ENCODE data around the gene OR10H2.

Gene OR10H2

GRCh38 chr19:15717809-15718208, 10.0 kb upstream of the OR10H2 start:
- no peak for TF ChIP-seq CTCF (IDR thresholded peaks at IDR 0.05; ENCODE audit: insufficient read depth, low read length, poor library complexity, severe bottlenecking)
- H3K27me3 ChIP-seq (replicated peaks; ENCODE audit: control insufficient read depth, insufficient read depth, low read length), result no peaks in the 10 kb centered on the region; the same call in 1 of the 2 replicates
- H3K4me3 ChIP-seq (replicated peaks; ENCODE audit: low read depth, low read length), result no peak overlapping the region
- no peak for DNase-seq (ENCODE audit: extremely low read depth, insufficient read length)
- H3K36me3 ChIP-seq (ENCODE audit: control insufficient read depth, insufficient read depth, low read length), result no peaks in the 10 kb centered on the region

GRCh38 chr19:15721268-15721667, 6.6 kb upstream of the OR10H2 start:
- Histone ChIP-seq H3K27me3 (replicated peaks; ENCODE audit: control insufficient read depth, insufficient read depth, low read length) (no peaks in the 10 kb centered on the region; the same call in 1 of the 2 replicates), H3K36me3 (ENCODE audit: control insufficient read depth, insufficient read depth, low read length) (no peaks in the 10 kb centered on the region), H3K4me3 (replicated peaks; ENCODE audit: low read depth, low read length) (no peak overlapping the region)
- no peak for TF ChIP-seq CTCF (IDR thresholded peaks at IDR 0.05; ENCODE audit: insufficient read depth, low read length, poor library complexity, severe bottlenecking)
- DNase-seq (ENCODE audit: extremely low read depth, insufficient read length), result no peak

- no peaks in the 10 kb centered on the region for H3K27me3 ChIP-seq (replicated peaks; ENCODE audit: control insufficient read depth, insufficient read depth, low read length)
- no peak for DNase-seq (ENCODE audit: extremely low read depth, insufficient read length)
- no peak overlapping the region for H3K4me3 ChIP-seq (replicated peaks; ENCODE audit: low read depth, low read length)
- H3K36me3 ChIP-seq (ENCODE audit: control insufficient read depth, insufficient read depth, low read length), result no peaks in the 10 kb centered on the region
- TF ChIP-seq CTCF (IDR thresholded peaks at IDR 0.05; ENCODE audit: insufficient read depth, low read length, poor library complexity, severe bottlenecking), result no peak
Measured at GRCh38 chr19:15722956-15723355, 4.9 kb upstream of the OR10H2 start.

GRCh38 chr19:15730538-15730937, 2.7 kb downstream of the OR10H2 start:
- no peak for DNase-seq (ENCODE audit: extremely low read depth, insufficient read length)

GRCh38 chr19:15732388-15732787, 4.6 kb downstream of the OR10H2 start:
- no peaks in the 10 kb centered on the region for H3K36me3 ChIP-seq (ENCODE audit: control insufficient read depth, insufficient read depth, low read length)
- no peaks in the 10 kb centered on the region; the same call in 1 of the 2 replicates for H3K27me3 ChIP-seq (replicated peaks; ENCODE audit: control insufficient read depth, insufficient read depth, low read length)
- DNase-seq (ENCODE audit: extremely low read depth, insufficient read length), result no peak
- no peak overlapping the region for H3K4me3 ChIP-seq (replicated peaks; ENCODE audit: low read depth, low read length)
- TF ChIP-seq CTCF (IDR thresholded peaks at IDR 0.05; ENCODE audit: insufficient read depth, low read length, poor library complexity, severe bottlenecking), result no peak

More at GRCh38 chr19:15730538-15730937, 2.7 kb downstream of the OR10H2 start:
- no peaks in the 10 kb centered on the region; the same call in 1 of the 2 replicates for H3K27me3 ChIP-seq (replicated peaks; ENCODE audit: control insufficient read depth, insufficient read depth, low read length)
- H3K36me3 ChIP-seq (ENCODE audit: control insufficient read depth, insufficient read depth, low read length), result no peaks in the 10 kb centered on the region
- no peak for TF ChIP-seq CTCF (IDR thresholded peaks at IDR 0.05; ENCODE audit: insufficient read depth, low read length, poor library complexity, severe bottlenecking)
- no peak overlapping the region for H3K4me3 ChIP-seq (replicated peaks; ENCODE audit: low read depth, low read length)

- Histone ChIP-seq H3K27me3 (replicated peaks; ENCODE audit: control insufficient read depth, insufficient read depth, low read length) (no peaks in the 10 kb centered on the region; the same call in 1 of the 2 replicates), H3K4me3 (replicated peaks; ENCODE audit: low read depth, low read length) (no peak overlapping the region)
- TF ChIP-seq CTCF (IDR thresholded peaks at IDR 0.05; ENCODE audit: insufficient read depth, low read length, poor library complexity, severe bottlenecking), result no peak
Measured at GRCh38 chr19:15733895-15734294, 6.1 kb downstream of the OR10H2 start.

More at GRCh38 chr19:15733895-15734294, 6.1 kb downstream of the OR10H2 start:
- H3K36me3 ChIP-seq (ENCODE audit: control insufficient read depth, insufficient read depth, low read length), result no peaks in the 10 kb centered on the region
- DNase-seq (ENCODE audit: extremely low read depth, insufficient read length), result no peak
